Stimulated activated CD4-positive, alpha-beta T cell treated with anti-CD3 and anti-CD28 coated beads, Interleukin-12 subunit alpha, Interleukin-12 subunit beta, amount 100 ng/mL, for 48 hours (primary cell): Measurements from ENCODE around the gene BCAS1.

Source experiments
- DNase-seq, 3 donors: peaks; one replicate each; pipeline ENCODE4 v3.0.0-alpha.2; 2020; ENCODE audit warnings: low read depth in 2 of 3, low spot score in 1 of 3

BCAS1 gene

GRCh38 chr20:54103762-54104600 lies 33.6 kb upstream of the BCAS1 start:
- DNase-seq, result no peak

GRCh38 chr20:54103067-54103761 lies 32.8 kb upstream of the BCAS1 start:
- DNase-seq, result peak; percentile 62 to 84 (median 74)

GRCh38 chr20:54102543-54102942 lies 32.1 kb upstream of the BCAS1 start:
- DNase-seq, result no peak

GRCh38 chr20:54100563-54100962 lies 30.2 kb upstream of the BCAS1 start:
- DNase-seq, result no peak

GRCh38 chr20:54099894-54100293 lies 29.5 kb upstream of the BCAS1 start:
- no peak for DNase-seq

GRCh38 chr20:54098047-54098446 lies 27.7 kb upstream of the BCAS1 start:
- no peak for DNase-seq

- no peak for DNase-seq
These were observed 26.8 kb upstream of the BCAS1 start for GRCh38 chr20:54097236-54097529.

- DNase-seq, result no peak
These were observed 25.4 kb upstream of the BCAS1 start for GRCh38 chr20:54095824-54096223.

- DNase-seq, result no peak
These were observed 23.8 kb upstream of the BCAS1 start for GRCh38 chr20:54094268-54094580.

- DNase-seq, result no peak
These were observed 23.3 kb upstream of the BCAS1 start for GRCh38 chr20:54093423-54094267.

- no peak for DNase-seq
These were observed 21.6 kb upstream of the BCAS1 start for GRCh38 chr20:54092021-54092420.

GRCh38 chr20:54091120-54091480 lies 20.7 kb upstream of the BCAS1 start:
- no peak for DNase-seq

GRCh38 chr20:54090230-54091119 lies 20.1 kb upstream of the BCAS1 start:
- no peak for DNase-seq

GRCh38 chr20:54088430-54088829 lies 18.0 kb upstream of the BCAS1 start:
- no peak for DNase-seq

GRCh38 chr20:54086507-54087039 lies 16.2 kb upstream of the BCAS1 start:
- DNase-seq, result no peak

- no peak for DNase-seq
These were observed 15.5 kb upstream of the BCAS1 start for GRCh38 chr20:54085910-54086309.

- no peak for DNase-seq
These were observed 15.0 kb upstream of the BCAS1 start for GRCh38 chr20:54085425-54085824.

GRCh38 chr20:54084727-54085388 lies 14.5 kb upstream of the BCAS1 start:
- DNase-seq, result no peak

GRCh38 chr20:54084193-54084592 lies 13.8 kb upstream of the BCAS1 start:
- no peak for DNase-seq

GRCh38 chr20:54083459-54083858 lies 13.1 kb upstream of the BCAS1 start:
- DNase-seq, result no peak
